ENCODE results near the gene CCDC91.

CCDC91 gene

GRCh38 chr12:28539691-28540323, 349.6 kb downstream of the CCDC91 start:
- ChIA-PET POLR2A (no interaction called here), CTCF (no interaction called here)
- TF ChIP-seq ARNT (IDR thresholded peaks at IDR 0.05) = no peak
- TF ChIP-seq ZNF384 (IDR thresholded peaks at IDR 0.05) = no peak
- no peak for TF ChIP-seq TARDBP (IDR thresholded peaks at IDR 0.05)
- no peak for TF ChIP-seq FOXA1 (IDR thresholded peaks at IDR 0.05)
- DNase-seq (ENCODE audit: extremely low spot score) = no peak

DNA sequence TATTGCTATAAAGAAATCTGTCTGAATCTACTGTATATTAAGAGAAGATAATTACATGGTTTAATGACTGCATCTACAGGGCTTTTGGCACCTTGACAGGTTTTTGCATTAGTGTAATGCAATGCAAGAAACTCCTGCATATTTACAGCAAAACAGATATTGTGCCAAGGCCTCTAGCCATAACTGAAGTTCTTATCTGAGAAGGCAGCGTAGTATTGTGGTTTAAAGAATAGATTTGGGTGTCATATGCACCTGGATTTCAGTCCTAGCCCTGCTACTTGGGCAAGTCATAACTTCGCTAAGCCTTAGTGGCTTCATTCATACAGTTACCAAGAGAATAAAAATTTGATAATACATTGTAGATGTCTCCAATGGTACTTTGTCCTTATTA, 350.1 kb downstream of the CCDC91 start:
- POLR2A ChIA-PET = no interaction called here
- TF ChIP-seq FOXA1 (IDR thresholded peaks at IDR 0.05) (no peak), LEF1 (IDR thresholded peaks at IDR 0.05; ENCODE audit: borderline replicate concordance) (no peak), L3MBTL2 (conservative IDR thresholded peaks at IDR 0.05) (no peak), SP1 (IDR thresholded peaks at IDR 0.05) (no peak), ZNF384 (IDR thresholded peaks at IDR 0.05) (no peak), TARDBP (IDR thresholded peaks at IDR 0.05) (no peak), FOXK2 (IDR thresholded peaks at IDR 0.05) (no peak)
- TF ChIP-seq, protein P1, sequence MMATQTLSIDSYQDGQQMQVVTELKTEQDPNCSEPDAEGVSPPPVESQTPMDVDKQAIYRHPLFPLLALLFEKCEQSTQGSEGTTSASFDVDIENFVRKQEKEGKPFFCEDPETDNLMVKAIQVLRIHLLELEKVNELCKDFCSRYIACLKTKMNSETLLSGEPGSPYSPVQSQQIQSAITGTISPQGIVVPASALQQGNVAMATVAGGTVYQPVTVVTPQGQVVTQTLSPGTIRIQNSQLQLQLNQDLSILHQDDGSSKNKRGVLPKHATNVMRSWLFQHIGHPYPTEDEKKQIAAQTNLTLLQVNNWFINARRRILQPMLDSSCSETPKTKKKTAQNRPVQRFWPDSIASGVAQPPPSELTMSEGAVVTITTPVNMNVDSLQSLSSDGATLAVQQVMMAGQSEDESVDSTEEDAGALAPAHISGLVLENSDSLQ (IDR thresholded peaks at IDR 0.05) = no peak
- no peak for DNase-seq (ENCODE audit: extremely low spot score)
- CTCF ChIA-PET = no interaction called here

- CTCF ChIA-PET = no interaction called here
- POLR2A ChIA-PET = no interaction called here
- DNase-seq (ENCODE audit: extremely low spot score) = no peak
- no peak for TF ChIP-seq FOXM1 (IDR thresholded peaks at IDR 0.05; ENCODE audit: borderline replicate concordance)
- no peak for TF ChIP-seq LEF1 (IDR thresholded peaks at IDR 0.05; ENCODE audit: borderline replicate concordance)
- no peak for TF ChIP-seq TARDBP (IDR thresholded peaks at IDR 0.05)
- TF ChIP-seq SUZ12 (IDR thresholded peaks at IDR 0.05) = no peak
- TF ChIP-seq HDGF (IDR thresholded peaks at IDR 0.05; ENCODE audit: borderline replicate concordance) = no peak
- TF ChIP-seq, protein P1 (IDR thresholded peaks at IDR 0.05) = no peak
- no peak for TF ChIP-seq SP1 (IDR thresholded peaks at IDR 0.05)
- TF ChIP-seq CTBP1 (IDR thresholded peaks at IDR 0.05; ENCODE audit: borderline replicate concordance) = no peak
- no peak for TF ChIP-seq BHLHE40 (IDR thresholded peaks at IDR 0.05; ENCODE audit: borderline replicate concordance)
- TF ChIP-seq ARNT (IDR thresholded peaks at IDR 0.05) = no peak
- TF ChIP-seq FOXA1 (IDR thresholded peaks at IDR 0.05) = no peak
- no peak for TF ChIP-seq L3MBTL2 (conservative IDR thresholded peaks at IDR 0.05)
- no peak for TF ChIP-seq FOXK2 (IDR thresholded peaks at IDR 0.05)
- no peak for TF ChIP-seq NFRKB (IDR thresholded peaks at IDR 0.05)
- TF ChIP-seq ELF4 (IDR thresholded peaks at IDR 0.05) = no peak
- TF ChIP-seq ZNF384 (IDR thresholded peaks at IDR 0.05) = no peak
Measured at GRCh38 chr12:28543021-28543890, 353.0 kb downstream of the CCDC91 start.

DNA sequence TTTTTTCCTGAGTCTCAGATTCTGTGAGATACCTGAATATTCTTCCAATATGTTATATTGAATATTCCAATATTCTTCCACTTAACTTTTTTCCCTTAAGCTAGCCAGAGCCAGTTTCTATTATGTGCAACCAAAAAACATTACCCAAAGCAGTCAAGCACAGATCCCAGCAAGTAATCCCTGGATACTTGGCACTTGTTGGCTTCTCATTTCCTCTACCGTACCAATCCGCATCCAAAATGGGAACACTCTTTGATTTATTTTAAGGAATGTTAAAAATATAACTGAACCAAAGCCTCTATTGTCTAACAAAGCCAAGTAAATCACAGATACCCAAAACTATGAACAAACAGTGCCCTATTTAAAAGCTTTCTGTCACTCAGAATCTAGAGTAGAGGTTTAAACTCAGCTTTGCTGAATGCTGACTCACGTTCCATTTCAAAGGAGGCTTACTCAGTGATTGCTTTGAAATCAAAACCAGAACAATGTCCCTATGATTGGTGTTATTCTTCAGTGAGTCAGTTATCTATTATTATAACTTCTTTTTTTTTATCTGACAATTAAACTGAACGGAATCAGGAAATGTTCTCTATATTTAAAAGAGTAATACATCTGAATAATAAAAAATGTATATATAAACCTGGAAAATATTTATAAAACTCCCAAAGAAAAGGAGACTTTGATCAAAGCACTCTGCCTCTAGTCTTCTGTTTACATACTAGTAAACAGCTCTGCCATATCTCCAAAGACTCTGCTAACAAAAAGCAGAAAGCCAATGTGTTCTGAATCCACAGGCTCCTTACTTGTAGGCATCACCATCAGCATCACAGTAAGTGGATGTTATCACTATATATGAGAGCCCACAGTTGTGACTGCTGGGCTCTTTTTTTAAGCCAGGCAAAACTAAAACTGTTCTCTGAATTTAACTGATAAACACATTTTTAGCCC, 360.8 kb downstream of the CCDC91 start:
- TF ChIP-seq, protein P1 (IDR thresholded peaks at IDR 0.05) = no peak
- no peak for TF ChIP-seq FOXM1 (IDR thresholded peaks at IDR 0.05; ENCODE audit: borderline replicate concordance)
- no peak for TF ChIP-seq ZNF384 (IDR thresholded peaks at IDR 0.05)
- TF ChIP-seq ELF4 (IDR thresholded peaks at IDR 0.05) = no peak
- no peak for TF ChIP-seq NFRKB (IDR thresholded peaks at IDR 0.05)
- TF ChIP-seq ARNT (IDR thresholded peaks at IDR 0.05) = no peak
- no peak for TF ChIP-seq L3MBTL2 (conservative IDR thresholded peaks at IDR 0.05)
- no peak for TF ChIP-seq FOXA1 (IDR thresholded peaks at IDR 0.05)
- TF ChIP-seq LEF1 (IDR thresholded peaks at IDR 0.05; ENCODE audit: borderline replicate concordance) = no peak
- no peak for TF ChIP-seq SP1 (IDR thresholded peaks at IDR 0.05)
- DNase-seq (ENCODE audit: extremely low spot score) = no peak
- CTCF ChIA-PET = no interaction called here
- POLR2A ChIA-PET = no interaction called here

GRCh38 chr12:28552251-28552970, 362.2 kb downstream of the CCDC91 start:
- DNase-seq (ENCODE audit: extremely low spot score) = no peak
- TF ChIP-seq ELF4 (IDR thresholded peaks at IDR 0.05) = no peak
- no peak for TF ChIP-seq HDGF (IDR thresholded peaks at IDR 0.05; ENCODE audit: borderline replicate concordance)
- TF ChIP-seq LEF1 (IDR thresholded peaks at IDR 0.05; ENCODE audit: borderline replicate concordance) = no peak
- TF ChIP-seq BHLHE40 (IDR thresholded peaks at IDR 0.05; ENCODE audit: borderline replicate concordance) = no peak
- TF ChIP-seq ARNT (IDR thresholded peaks at IDR 0.05) = no peak
- no peak for TF ChIP-seq FOXK2 (IDR thresholded peaks at IDR 0.05)
- TF ChIP-seq TARDBP (IDR thresholded peaks at IDR 0.05) = no peak
- TF ChIP-seq L3MBTL2 (conservative IDR thresholded peaks at IDR 0.05) = no peak
- TF ChIP-seq CTBP1 (IDR thresholded peaks at IDR 0.05; ENCODE audit: borderline replicate concordance) = no peak
- TF ChIP-seq SP1 (IDR thresholded peaks at IDR 0.05) = no peak
- ChIA-PET POLR2A (no interaction called here), CTCF (no interaction called here)
